ENCODE results near the gene ZBTB46.

GRCh38 chr20:63738687-63739129 is 92.4 kb downstream of the ZBTB46 start:
- TF ChIP-seq CTCF (conservative IDR thresholded peaks at IDR 0.05; ENCODE audit: low read depth, low read length) (no peak), EZH2 (IDR thresholded peaks at IDR 0.05; ENCODE audit: borderline replicate concordance, low read depth, low read length, poor library complexity, severe bottlenecking) (no peak)

Data from A673 (cell line).